Osteocyte (in vitro differentiated cells): ENCODE data around the gene UST. TPM values are rescaled to one million over a fixed set of nuclear protein-coding genes. Genes with fewer than 3 reads are reported as not detected.
"Not testable (repeated sequence)": the region's sequence is repeated elsewhere in the genome, so short reads cannot be mapped to it uniquely, and the experiment has no call there.

Experiments
- DNase-seq: peaks from one replicate; pipeline ENCODE4 v3.0.0; 2021; ENCODE audit warnings: mixed read lengths; ENCODE audit not compliant: unreplicated experiment; ENCODE audit errors: extremely low spot score
- H3K27ac Mint-ChIP-seq: one replicate; pipeline ENCODE4 v1.8.0; 2021; ENCODE audit warnings: mild to moderate bottlenecking, mixed read lengths; ENCODE audit not compliant: unreplicated experiment
- H3K27me3 Mint-ChIP-seq: one replicate; pipeline ENCODE4 v1.8.0; 2021; ENCODE audit warnings: mixed read lengths; ENCODE audit not compliant: unreplicated experiment
- H3K36me3 Mint-ChIP-seq: one replicate; pipeline ENCODE4 v1.8.0; 2021; ENCODE audit warnings: mixed read lengths; ENCODE audit not compliant: unreplicated experiment
- H3K4me1 Mint-ChIP-seq: one replicate; pipeline ENCODE4 v1.8.0; 2021; ENCODE audit warnings: mixed read lengths; ENCODE audit not compliant: unreplicated experiment
- H3K4me3 Mint-ChIP-seq: one replicate; pipeline ENCODE4 v1.8.0; 2021; ENCODE audit warnings: mild to moderate bottlenecking, moderate library complexity, mixed read lengths; ENCODE audit not compliant: unreplicated experiment
- H3K9me3 Mint-ChIP-seq: one replicate; pipeline ENCODE4 v1.8.0; 2021; ENCODE audit warnings: mixed read lengths; ENCODE audit not compliant: unreplicated experiment
- CTCF ChIP-seq: fragments of 200-600 bp; sonication (generic); IDR thresholded peaks from 2 replicates; pipeline ENCODE4 v1.5.0; 2021; ENCODE audit warnings: antibody characterized with exemption, mild to moderate bottlenecking, moderate library complexity
- total RNA-seq: library from RNA; stranded (reverse); gene quantifications from 2 replicates; pipeline ENCODE4 v1.2.1, GENCODE V29; 2021

UST gene
- total RNA-seq, 1 donor from 2014 or later = 15.7 TPM

- Mint-ChIP-seq H3K4me3 (no peak overlapping the region), H3K27me3 (no peaks in the 10 kb centered on the region), H3K4me1 (peaks cover 4% of the 10 kb centered on the region), H3K36me3 (peaks cover 3% of the 10 kb centered on the region), H3K27ac (no peak overlapping the region), H3K9me3 (peaks cover 5% of the 10 kb centered on the region)
- no peak for DNase-seq
- no peak for TF ChIP-seq CTCF
These were observed 169.0 kb downstream of the UST start for GRCh38 chr6:148915810-148916209.

GRCh38 chr6:148916485-148916884 is 169.7 kb downstream of the UST start:
- not testable (repeated sequence) for H3K27ac Mint-ChIP-seq, DNase-seq, H3K4me1 Mint-ChIP-seq, H3K9me3 Mint-ChIP-seq, H3K27me3 Mint-ChIP-seq, H3K36me3 Mint-ChIP-seq, H3K4me3 Mint-ChIP-seq

- H3K27me3 Mint-ChIP-seq = no peaks in the 10 kb centered on the region
- no peak for TF ChIP-seq CTCF
- no peak for DNase-seq
- H3K9me3 Mint-ChIP-seq = no peaks in the 10 kb centered on the region
- peaks cover 14% of the 10 kb centered on the region for H3K4me1 Mint-ChIP-seq
- no peak overlapping the region for H3K4me3 Mint-ChIP-seq
- H3K27ac Mint-ChIP-seq = no peak overlapping the region
- H3K36me3 Mint-ChIP-seq = peaks cover 3% of the 10 kb centered on the region
These were observed 177.6 kb downstream of the UST start for GRCh38 chr6:148924226-148925012.

- no peak for DNase-seq
- Mint-ChIP-seq H3K27me3 (no peaks in the 10 kb centered on the region), H3K4me1 (peaks cover 14% of the 10 kb centered on the region), H3K4me3 (no peak overlapping the region), H3K27ac (no peak overlapping the region), H3K9me3 (no peaks in the 10 kb centered on the region), H3K36me3 (peaks cover 3% of the 10 kb centered on the region)
- no peak for TF ChIP-seq CTCF
These were observed 178.9 kb downstream of the UST start for GRCh38 chr6:148925701-148926100.

GRCh38 chr6:148926478-148926877 is 179.6 kb downstream of the UST start:
- no peak for DNase-seq
- TF ChIP-seq CTCF = no peak
- H3K4me3 Mint-ChIP-seq = no peak overlapping the region
- no peaks in the 10 kb centered on the region for H3K9me3 Mint-ChIP-seq
- peaks cover 14% of the 10 kb centered on the region for H3K4me1 Mint-ChIP-seq
- H3K36me3 Mint-ChIP-seq = peaks cover 3% of the 10 kb centered on the region
- no peak overlapping the region for H3K27ac Mint-ChIP-seq
- no peaks in the 10 kb centered on the region for H3K27me3 Mint-ChIP-seq
